PC-3 (cell line): ENCODE results near the gene UBAP1L. TPM values are rescaled to one million over a fixed set of nuclear protein-coding genes. Genes with fewer than 3 reads are reported as not detected.

ENCODE experiments used
- ATAC-seq: fragments of 200-7000 bp; cut with Tn5 transposase; 2 replicates; pipeline ENCODE4 v1.9.1; 2020; ENCODE audit warnings: mild to moderate bottlenecking, moderate library complexity
- BruUV-seq: library from RNA; stranded (reverse); fragments of 400-500 nt; replicated peaks from 2 replicates; lab custom pipeline; 2021; lab: Mats Ljungman, UMichigan
- CTCF ChIA-PET: fragments of 300-600 bp; sonication (Branson Sonifier 250); formaldehyde crosslinking; loops from one replicate; lab custom pipeline; 2022; ENCODE audit warnings: antibody characterized with exemption; lab: Charles Lee
- POLR2A ChIA-PET: fragments of 300-600 bp; sonication (Branson Sonifier 250); formaldehyde crosslinking; loops from one replicate; lab custom pipeline; 2022; ENCODE audit warnings: antibody characterized with exemption; ENCODE audit not compliant: unreplicated experiment; lab: Charles Lee
- DNase-seq: peaks from one replicate; pipeline ENCODE4 v3.0.0-alpha.2; 2015
- H2AFZ ChIP-seq: fragments of 300-600 bp; sonication (generic); 2 replicates; pipeline ENCODE4 v1.6.0; 2016; ENCODE audit warnings: antibody characterized with exemption, low read length
- H3F3A ChIP-seq: fragments of 300-600 bp; sonication (generic); one replicate; pipeline ENCODE4 v1.6.0; 2017; ENCODE audit warnings: antibody characterized with exemption, low read length, control low read depth, mild to moderate bottlenecking; ENCODE audit not compliant: unreplicated experiment
- H3K27ac ChIP-seq: fragments of 300-600 bp; sonication (generic); 2 replicates; pipeline ENCODE4 v1.5.1; 2016; ENCODE audit warnings: mild to moderate bottlenecking, low read length
- H3K27me3 ChIP-seq: fragments of 300-600 bp; sonication (generic); 2 replicates; pipeline ENCODE4 v1.6.1; 2016; ENCODE audit warnings: low read length, mixed read lengths
- H3K36me3 ChIP-seq: fragments of 300-600 bp; sonication (generic); 2 replicates; pipeline ENCODE4 v1.6.1; 2016; ENCODE audit warnings: low read depth, mixed run types, low read length, mixed read lengths
- H3K4me1 ChIP-seq: fragments of 300-600 bp; sonication (generic); 2 replicates; pipeline ENCODE4 v1.5.1; 2016; ENCODE audit warnings: low read length; ENCODE audit not compliant: insufficient read depth
- H3K4me2 ChIP-seq: fragments of 300-600 bp; sonication (generic); 2 replicates; pipeline ENCODE4 v1.6.0; 2016; ENCODE audit warnings: low read length
- H3K4me3 ChIP-seq: fragments of 300-600 bp; sonication (generic); 2 replicates; pipeline ENCODE4 v1.5.1; 2016; ENCODE audit warnings: mild to moderate bottlenecking, low read length, mixed read lengths
- H3K79me2 ChIP-seq: fragments of 300-600 bp; sonication (generic); 2 replicates; pipeline ENCODE4 v1.6.1; 2017; ENCODE audit warnings: low read length, mixed read lengths
- H3K9ac ChIP-seq: fragments of 300-600 bp; sonication (generic); 2 replicates; pipeline ENCODE4 v1.6.0; 2016; ENCODE audit warnings: mild to moderate bottlenecking, low read length
- H3K9me2 ChIP-seq: fragments of 300-600 bp; sonication (generic); replicated peaks from 2 replicates; pipeline ENCODE4 v1.6.1; 2016; ENCODE audit warnings: mixed run types, low read length, mixed read lengths
- H3K9me3 ChIP-seq: fragments of 300-600 bp; sonication (generic); 2 replicates; pipeline ENCODE4 v1.6.1; 2016; ENCODE audit warnings: low read length, mixed read lengths
- H4K20me1 ChIP-seq: fragments of 300-600 bp; sonication (generic); 2 replicates; pipeline ENCODE4 v1.6.1; 2016; ENCODE audit warnings: low read length, mixed read lengths
- EZH2 ChIP-seq: fragments of 300-600 bp; sonication (generic); IDR thresholded peaks from one replicate; pipeline ENCODE4 v1.6.1; 2017; ENCODE audit warnings: antibody characterized with exemption, mild to moderate bottlenecking, low read length; ENCODE audit not compliant: unreplicated experiment
- EZH2phosphoT487 ChIP-seq: fragments of 300-600 bp; sonication (generic); IDR thresholded peaks from 2 replicates; pipeline ENCODE4 v1.6.1; 2018; ENCODE audit warnings: mild to moderate bottlenecking, antibody characterized with exemption, low read length, borderline replicate concordance
- intact Hi-C: fragments of 100-400 bp; cut with micrococcal nuclease; formaldehyde crosslinking; loops from 2 replicates; pipeline ENCODE4 v1.9.0; 2023
- total RNA-seq: library from RNA; depleted of rRNA; stranded (reverse); fragments of >200 nt; gene quantifications from 2 replicates; pipeline ENCODE4 v1.2.3, GENCODE V29; 2014
- TF ChIP-seq, protein P1 (sequence below): fragments of 300-600 bp; sonication (generic); conservative IDR thresholded peaks from 2 replicates; pipeline ENCODE4 v1.5.1; 2017; ENCODE audit warnings: antibody characterized with exemption, low read depth, mild to moderate bottlenecking, low read length

Gene UBAP1L
- total RNA-seq, 1 experiment from 2014 or later: 3.4 TPM

DNA sequence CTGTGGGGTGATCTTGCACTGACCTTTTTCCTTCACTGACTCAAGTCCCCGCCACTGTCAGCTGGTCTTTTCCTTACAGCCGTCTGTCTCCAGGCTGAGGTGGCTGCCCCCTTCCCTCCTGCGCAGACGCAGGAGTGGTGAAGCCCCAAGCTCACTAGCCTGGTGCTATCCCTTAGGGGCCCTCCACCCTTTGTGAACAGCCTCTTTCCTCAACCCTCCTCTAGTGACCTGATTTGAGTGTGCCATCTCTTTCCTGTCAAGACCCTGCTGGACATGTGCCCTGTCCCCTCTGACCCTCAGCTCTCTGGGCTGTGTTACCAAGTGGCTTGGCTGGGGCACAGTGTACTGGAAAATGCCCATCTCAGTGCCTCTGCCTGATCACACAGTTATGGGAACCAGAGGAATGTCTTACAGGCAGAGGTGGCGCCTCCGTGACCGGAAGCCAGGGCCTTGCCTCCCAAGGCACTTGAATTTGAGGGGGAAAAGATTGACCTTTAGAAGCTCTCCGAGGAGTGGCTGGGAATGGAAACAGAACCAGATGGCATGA lies 29.7 kb downstream of the UBAP1L start:
- no peak for DNase-seq
- no peaks in the 10 kb centered on the region for H4K20me1 ChIP-seq
- TF ChIP-seq, protein P1, sequence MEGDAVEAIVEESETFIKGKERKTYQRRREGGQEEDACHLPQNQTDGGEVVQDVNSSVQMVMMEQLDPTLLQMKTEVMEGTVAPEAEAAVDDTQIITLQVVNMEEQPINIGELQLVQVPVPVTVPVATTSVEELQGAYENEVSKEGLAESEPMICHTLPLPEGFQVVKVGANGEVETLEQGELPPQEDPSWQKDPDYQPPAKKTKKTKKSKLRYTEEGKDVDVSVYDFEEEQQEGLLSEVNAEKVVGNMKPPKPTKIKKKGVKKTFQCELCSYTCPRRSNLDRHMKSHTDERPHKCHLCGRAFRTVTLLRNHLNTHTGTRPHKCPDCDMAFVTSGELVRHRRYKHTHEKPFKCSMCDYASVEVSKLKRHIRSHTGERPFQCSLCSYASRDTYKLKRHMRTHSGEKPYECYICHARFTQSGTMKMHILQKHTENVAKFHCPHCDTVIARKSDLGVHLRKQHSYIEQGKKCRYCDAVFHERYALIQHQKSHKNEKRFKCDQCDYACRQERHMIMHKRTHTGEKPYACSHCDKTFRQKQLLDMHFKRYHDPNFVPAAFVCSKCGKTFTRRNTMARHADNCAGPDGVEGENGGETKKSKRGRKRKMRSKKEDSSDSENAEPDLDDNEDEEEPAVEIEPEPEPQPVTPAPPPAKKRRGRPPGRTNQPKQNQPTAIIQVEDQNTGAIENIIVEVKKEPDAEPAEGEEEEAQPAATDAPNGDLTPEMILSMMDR: no peak
- TF ChIP-seq EZH2phosphoT487 (no peak), EZH2 (no peak)
- H3K79me2 ChIP-seq: no peaks in the 10 kb centered on the region
- ChIA-PET CTCF (no interaction called here), POLR2A (no interaction called here)
- no peak overlapping the region for H3K27ac ChIP-seq
- ATAC-seq: no peak
- no peaks in the 10 kb centered on the region for H3K36me3 ChIP-seq
- no peak overlapping the region for H2AFZ ChIP-seq
- intact Hi-C loops: no loop called here
- no peaks in the 10 kb centered on the region for H3K27me3 ChIP-seq
- no peak overlapping the region for H3K4me2 ChIP-seq
- no peaks in the 10 kb centered on the region for H3K9me2 ChIP-seq
- no peaks in the 10 kb centered on the region for H3F3A ChIP-seq
- H3K4me1 ChIP-seq: no peaks in the 10 kb centered on the region
- no peak overlapping the region for H3K4me3 ChIP-seq
- H3K9ac ChIP-seq: no peak overlapping the region
- BruUV-seq: no TSS peak
- no peaks in the 10 kb centered on the region for H3K9me3 ChIP-seq

DNA sequence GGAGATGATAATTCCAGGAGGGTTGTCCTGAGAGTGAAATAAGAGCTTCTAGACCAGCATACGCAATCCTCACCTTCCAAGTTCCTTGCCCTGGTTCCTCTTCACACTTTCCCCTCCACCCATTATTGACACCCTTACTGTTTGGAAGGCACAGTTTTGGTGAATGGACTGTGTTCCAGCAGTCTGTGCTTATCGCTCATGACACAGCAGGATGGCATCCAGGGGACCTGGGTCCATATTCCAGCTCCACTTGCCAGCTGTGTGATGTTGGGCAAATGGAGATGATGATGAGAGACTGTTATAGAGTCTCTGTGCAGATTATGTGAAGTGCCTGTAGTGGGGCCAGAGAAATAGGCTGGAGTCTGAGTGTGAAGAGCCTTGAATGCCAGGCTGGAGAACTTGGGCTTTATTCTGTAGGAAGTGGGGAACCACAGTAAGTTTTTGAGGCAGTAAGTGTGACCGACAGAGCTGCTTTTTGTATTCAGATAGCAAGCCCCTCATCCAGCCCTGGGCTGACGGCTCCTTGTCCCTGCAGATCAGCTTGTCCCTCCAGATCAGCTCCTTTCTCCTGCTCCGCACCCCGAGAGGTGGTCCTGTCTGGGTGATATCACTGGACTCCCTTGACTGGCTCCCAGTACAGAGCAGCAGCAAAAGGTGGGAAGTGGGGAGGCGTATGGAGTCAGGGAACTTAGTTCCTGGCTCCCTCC lies 30.3 kb downstream of the UBAP1L start:
- intact Hi-C loops: no loop called here
- Histone ChIP-seq H3K4me2 (no peak overlapping the region), H3K27ac (no peak overlapping the region), H3K9me2 (no peaks in the 10 kb centered on the region), H3K9me3 (no peaks in the 10 kb centered on the region), H3K4me1 (no peaks in the 10 kb centered on the region), H3K9ac (no peak overlapping the region), H3K79me2 (no peaks in the 10 kb centered on the region), H2AFZ (no peak overlapping the region), H3K27me3 (no peaks in the 10 kb centered on the region), H3K36me3 (no peaks in the 10 kb centered on the region), H4K20me1 (no peaks in the 10 kb centered on the region), H3F3A (no peaks in the 10 kb centered on the region), H3K4me3 (no peak overlapping the region)
- ATAC-seq (no peak), DNase-seq (no peak)
- BruUV-seq: no TSS peak
- ChIA-PET POLR2A (no interaction called here), CTCF (no interaction called here)
- TF ChIP-seq EZH2: no peak
- TF ChIP-seq EZH2phosphoT487: no peak

DNA sequence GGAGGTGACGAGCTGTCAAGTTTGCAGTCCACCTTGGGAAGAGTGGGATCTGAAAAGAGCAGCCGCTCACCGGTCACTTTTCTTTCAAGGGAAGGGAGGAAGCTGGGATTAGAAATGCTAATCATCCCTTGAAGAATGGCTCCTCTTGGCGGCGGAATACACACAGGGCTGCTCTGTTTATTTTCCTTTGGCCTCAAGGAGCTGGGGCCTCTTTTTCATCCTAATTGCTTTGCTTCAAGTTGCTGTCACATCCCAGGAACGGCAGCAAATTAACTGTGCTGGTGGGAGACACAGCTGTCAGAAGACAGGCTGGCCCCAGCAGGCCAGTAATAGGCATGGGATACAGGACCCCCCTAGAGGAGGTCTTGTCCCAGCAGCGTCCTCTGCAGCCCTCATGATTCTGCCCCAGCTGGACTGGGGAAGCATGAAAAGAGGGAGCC lies 31.7 kb downstream of the UBAP1L start:
- Histone ChIP-seq H3K4me3 (no peak overlapping the region), H3K4me1 (no peaks in the 10 kb centered on the region), H3K79me2 (no peaks in the 10 kb centered on the region), H3K9me3 (no peaks in the 10 kb centered on the region), H3K27me3 (no peaks in the 10 kb centered on the region), H3K9ac (no peak overlapping the region), H4K20me1 (no peaks in the 10 kb centered on the region), H3K4me2 (no peak overlapping the region), H3F3A (no peaks in the 10 kb centered on the region), H3K36me3 (no peaks in the 10 kb centered on the region), H2AFZ (no peak overlapping the region), H3K27ac (no peak overlapping the region), H3K9me2 (no peaks in the 10 kb centered on the region)
- BruUV-seq: no TSS peak
- ATAC-seq (no peak), DNase-seq (no peak)
- ChIA-PET POLR2A (no interaction called here), CTCF (no interaction called here)
- intact Hi-C loops: no loop called here
- TF ChIP-seq EZH2phosphoT487 (no peak), EZH2 (no peak)
- TF ChIP-seq, protein P1: no peak
